Measurements from ENCODE around the gene ZCCHC13.

DNA sequence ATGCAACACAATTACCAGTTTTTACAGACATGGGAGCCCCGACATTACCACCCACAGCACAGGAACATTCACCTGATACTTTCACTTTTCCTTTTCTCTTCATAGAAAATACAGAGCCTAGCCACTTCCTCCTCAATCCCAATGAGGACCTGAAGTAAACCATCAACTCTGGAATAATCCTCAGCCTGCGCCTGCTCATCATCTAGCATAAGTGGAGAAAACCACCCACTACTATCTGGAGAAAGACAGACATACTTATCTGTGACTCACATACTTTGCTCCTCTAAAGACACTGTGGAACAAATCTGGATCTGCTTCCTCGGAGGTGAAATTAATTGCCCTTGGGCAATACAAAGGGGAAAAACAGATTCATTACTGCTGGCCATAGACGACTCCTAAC is 47.8 kb downstream of the ZCCHC13 start:
- no peak for TF ChIP-seq POLR2A (IDR thresholded peaks at IDR 0.05; ENCODE audit: low read depth, low read length)
- no peak for TF ChIP-seq CTCF (IDR thresholded peaks at IDR 0.05; ENCODE audit: extremely low read depth in 1 of 2, insufficient read depth in 1 of 2, low read depth in 1 of 2, low read length in 2 of 2)
- no peak for TF ChIP-seq GATA2 (IDR thresholded peaks at IDR 0.05; ENCODE audit: insufficient read depth, insufficient read length, low read depth, low read length)
- TF ChIP-seq, protein P1, sequence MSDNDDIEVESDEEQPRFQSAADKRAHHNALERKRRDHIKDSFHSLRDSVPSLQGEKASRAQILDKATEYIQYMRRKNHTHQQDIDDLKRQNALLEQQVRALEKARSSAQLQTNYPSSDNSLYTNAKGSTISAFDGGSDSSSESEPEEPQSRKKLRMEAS (IDR thresholded peaks at IDR 0.05; ENCODE audit: insufficient read depth, insufficient read length): no peak
- no peak for TF ChIP-seq MYC (IDR thresholded peaks at IDR 0.05; ENCODE audit: low read depth, low read length)
- no peak for TF ChIP-seq POLR2AphosphoS5 (IDR thresholded peaks at IDR 0.05; ENCODE audit: insufficient read depth, low read depth, low read length)
- no peak for TF ChIP-seq EZH2 (IDR thresholded peaks at IDR 0.05; ENCODE audit: borderline replicate concordance, low read depth, low read length, severe bottlenecking)
- no peak for TF ChIP-seq FOS (IDR thresholded peaks at IDR 0.05; ENCODE audit: borderline replicate concordance, insufficient read depth, low read length)
- TF ChIP-seq JUN (IDR thresholded peaks at IDR 0.05; ENCODE audit: borderline replicate concordance, insufficient read depth, insufficient read length, low read depth): no peak

Data from endothelial cell of umbilical vein (primary cell).